ENCODE measurements around the gene DDX41. TPM values are rescaled to one million over a fixed set of nuclear protein-coding genes. Genes with fewer than 3 reads are reported as not detected.

The DDX41 gene
- total RNA-seq, 1 experiment from 2014 or later: 133 TPM

- H3K4me3 Mint-ChIP-seq: no peak overlapping the region
- no peak overlapping the region for H4K5ac ChIP-seq (ENCODE audit: insufficient read length, low read depth, low read length)
- TF ChIP-seq CTCF (conservative IDR thresholded peaks at IDR 0.05): no peak
- no peak overlapping the region for H3T11ph ChIP-seq (ENCODE audit: low read length)
- H2BK12ac ChIP-seq (ENCODE audit: insufficient read length, low read depth, low read length): no peak overlapping the region
- no peak overlapping the region for H3K4me2 ChIP-seq (ENCODE audit: insufficient read depth, insufficient read length, low read length)
- no peak overlapping the region for H3K27ac ChIP-seq (ENCODE audit: insufficient read length, low read depth, low read length)
- no peak overlapping the region for H4K8ac ChIP-seq (replicated peaks; ENCODE audit: insufficient read length, low read depth, low read length)
- no peak overlapping the region for H3K23ac ChIP-seq (ENCODE audit: insufficient read length, low read depth, low read length)
- H3K9me3 ChIP-seq (ENCODE audit: control insufficient read depth, low read depth, low read length): no peaks in the 10 kb centered on the region
- H3K14ac ChIP-seq (ENCODE audit: insufficient read depth, low read length): no peak overlapping the region; the same call in 1 of the 2 replicates
- no peaks in the 10 kb centered on the region for H3K4me1 ChIP-seq (ENCODE audit: insufficient read depth, low read length)
- no peaks in the 10 kb centered on the region; a peak in 1 of 5 replicates for H3K9me3 Mint-ChIP-seq
- no peak overlapping the region for H2BK20ac ChIP-seq (ENCODE audit: low read depth, low read length, poor library complexity, severe bottlenecking)
- no CpG with 5 or more reads among the region's 19 CpGs for WGBS (ENCODE audit: extremely low coverage, insufficient read length, low lambda C conversion rate)
- DNase-seq: no peak
- no peak overlapping the region for H3K56ac ChIP-seq (ENCODE audit: insufficient read length, low read depth, low read length)
- no peak overlapping the region for H2BK120ac ChIP-seq (ENCODE audit: low read depth, low read length, poor library complexity, severe bottlenecking)
- H2AK5ac ChIP-seq (ENCODE audit: insufficient read length, low read length): no peak overlapping the region
- H3K36me3 Mint-ChIP-seq (ENCODE audit: insufficient read depth in 1 of 3, low read depth in 3 of 3): peaks cover 22 to 48% (median 47%) of the 10 kb centered on the region in 3 experiments; a peak in 6 of 7 replicates
- no peak overlapping the region for H2AFZ ChIP-seq (ENCODE audit: low read length)
- H4K91ac ChIP-seq (ENCODE audit: insufficient read length, low read depth, low read length): no peak overlapping the region
- no peaks in the 10 kb centered on the region for H3K23me2 ChIP-seq (ENCODE audit: insufficient read length, low read depth, low read length, poor library complexity, severe bottlenecking)
- no peaks in the 10 kb centered on the region for H3K4me1 Mint-ChIP-seq
- H2BK15ac ChIP-seq (ENCODE audit: low read depth, low read length): no peak overlapping the region
- H3K79me1 ChIP-seq (ENCODE audit: insufficient read depth, low read depth, low read length, poor library complexity, severe bottlenecking): no peaks in the 10 kb centered on the region
- no peaks in the 10 kb centered on the region for H3K79me2 ChIP-seq (ENCODE audit: insufficient read depth, low read length)
- H4K20me1 ChIP-seq (ENCODE audit: control insufficient read depth, insufficient read depth, insufficient read length): no peaks in the 10 kb centered on the region
- no peak overlapping the region for H3K9ac ChIP-seq (ENCODE audit: extremely low read depth, insufficient read length, low read length)
- no peak overlapping the region for H3K18ac ChIP-seq (ENCODE audit: insufficient read length, low read depth, low read length)
- H3K27ac Mint-ChIP-seq: no peak overlapping the region
- no peaks in the 10 kb centered on the region for H3K27me3 ChIP-seq (ENCODE audit: insufficient read depth, low read length)
- H2BK5ac ChIP-seq (ENCODE audit: insufficient read length, low read length): no peak overlapping the region
- no peaks in the 10 kb centered on the region for H3K27me3 Mint-ChIP-seq (ENCODE audit: low read depth)
- no peak overlapping the region for H3K4ac ChIP-seq (ENCODE audit: low read depth, low read length)
Measured at GRCh38 chr5:177523711-177524538, 7.2 kb upstream of the DDX41 start.

Measured in H9 (cell line).